RWPE1 (cell line): ENCODE measurements around the gene GPC1.

ENCODE experiments used
- CTCF ChIA-PET: fragments of 350-600 bp; sonication (Branson Sonifier 250); formaldehyde crosslinking; extraction: SDS; loops from one replicate; lab custom pipeline; 2021; lab: Yijun Ruan, JAX
- POLR2A ChIA-PET: fragments of 400-600 bp; formaldehyde crosslinking; extraction: SDS; loops from one replicate; lab custom pipeline; 2020; ENCODE audit warnings: antibody characterized with exemption; ENCODE audit not compliant: low non-redundant PET; lab: Yijun Ruan, JAX
- DNase-seq: peaks from one replicate; pipeline ENCODE4 v3.0.0; 2012; ENCODE audit warnings: low spot score
- H3K27ac ChIP-seq: fragments of 450-650 bp; 2 replicates; pipeline ENCODE4 v1.5.1; 2017
- CTCF ChIP-seq: fragments of 450-650 bp; conservative IDR thresholded peaks from 2 replicates; pipeline ENCODE4 v1.5.1; 2017; ENCODE audit warnings: low read depth, mild to moderate bottlenecking

Gene GPC1

GRCh38 chr2:240503375-240503774 is 67.9 kb downstream of the GPC1 start:
- no peak for TF ChIP-seq CTCF
- no peak for DNase-seq
- ChIA-PET POLR2A (no interaction called here), CTCF (no interaction called here)
- H3K27ac ChIP-seq = no peak overlapping the region

GRCh38 chr2:240503848-240504247 is 68.4 kb downstream of the GPC1 start:
- H3K27ac ChIP-seq = no peak overlapping the region
- POLR2A ChIA-PET = no interaction called here
- CTCF ChIA-PET = no interaction called here
- TF ChIP-seq CTCF = no peak
- no peak for DNase-seq

DNA sequence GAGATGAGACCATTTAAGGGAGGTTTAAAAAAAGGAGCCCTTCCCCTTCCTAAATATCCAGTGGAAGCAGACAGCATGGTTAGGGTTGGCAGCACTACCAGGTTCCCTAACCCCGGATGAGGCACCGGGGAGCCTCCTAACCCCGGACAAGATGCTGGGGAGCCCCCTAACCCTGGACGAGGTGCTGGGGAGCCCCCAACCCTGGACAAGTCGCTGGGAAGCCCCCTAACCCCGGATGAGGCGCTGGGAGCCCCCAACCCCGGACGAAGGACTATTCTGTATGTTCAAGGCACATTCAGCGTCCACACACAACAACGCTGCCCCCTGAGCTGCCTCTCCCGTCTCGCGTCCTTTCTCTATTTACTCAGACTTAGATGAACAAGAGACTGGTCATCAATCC is 70.4 kb downstream of the GPC1 start:
- H3K27ac ChIP-seq = no peak overlapping the region
- TF ChIP-seq CTCF = no peak
- ChIA-PET POLR2A (no interaction called here), CTCF (no interaction called here)
- DNase-seq = no peak

- DNase-seq = no peak
- CTCF ChIA-PET = no interaction called here
- no peak overlapping the region for H3K27ac ChIP-seq
- POLR2A ChIA-PET = no interaction called here
- TF ChIP-seq CTCF = no peak
These were observed 71.1 kb downstream of the GPC1 start for GRCh38 chr2:240506406-240507059.

GRCh38 chr2:240507060-240507777 is 71.8 kb downstream of the GPC1 start:
- no peak for DNase-seq
- CTCF ChIA-PET = no interaction called here
- POLR2A ChIA-PET = no interaction called here
- no peak for TF ChIP-seq CTCF
- no peak overlapping the region for H3K27ac ChIP-seq

DNA sequence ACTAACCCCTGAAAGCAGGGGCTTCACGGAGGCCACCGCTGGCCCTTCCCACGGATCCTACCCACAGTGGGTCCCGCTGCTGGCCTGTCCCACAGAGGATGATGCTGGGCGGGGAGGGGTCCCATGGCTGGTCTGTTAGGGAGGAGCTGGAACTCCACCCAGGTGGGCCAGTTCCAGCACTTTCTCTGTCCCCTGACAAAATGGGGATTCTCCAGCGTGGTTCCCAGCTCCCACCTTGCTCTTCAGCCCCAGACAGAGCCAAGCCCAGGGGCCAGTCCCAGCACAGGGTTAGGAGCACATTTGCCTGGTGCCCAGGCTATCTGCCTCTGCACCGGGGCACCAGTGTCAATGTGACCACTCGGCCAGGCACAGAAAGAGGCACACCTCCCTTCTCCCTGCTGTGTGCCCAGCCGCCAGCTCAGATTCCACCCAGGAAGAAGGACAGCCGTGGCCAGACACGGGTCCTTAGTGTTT is 72.4 kb downstream of the GPC1 start:
- ChIA-PET CTCF (no interaction called here), POLR2A (no interaction called here)
- TF ChIP-seq CTCF = no peak
- no peak overlapping the region for H3K27ac ChIP-seq
- DNase-seq = no peak
